ENCODE results near the gene ADA. TPM values are rescaled to one million over a fixed set of nuclear protein-coding genes. Genes with fewer than 3 reads are reported as not detected.
"Not testable (repeated sequence)": the region's sequence is repeated elsewhere in the genome, so short reads cannot be mapped to it uniquely, and the experiment has no call there.

ADA gene
- polyA plus RNA-seq, 1 donor from 2014 or later, result 0.56 TPM

DNA sequence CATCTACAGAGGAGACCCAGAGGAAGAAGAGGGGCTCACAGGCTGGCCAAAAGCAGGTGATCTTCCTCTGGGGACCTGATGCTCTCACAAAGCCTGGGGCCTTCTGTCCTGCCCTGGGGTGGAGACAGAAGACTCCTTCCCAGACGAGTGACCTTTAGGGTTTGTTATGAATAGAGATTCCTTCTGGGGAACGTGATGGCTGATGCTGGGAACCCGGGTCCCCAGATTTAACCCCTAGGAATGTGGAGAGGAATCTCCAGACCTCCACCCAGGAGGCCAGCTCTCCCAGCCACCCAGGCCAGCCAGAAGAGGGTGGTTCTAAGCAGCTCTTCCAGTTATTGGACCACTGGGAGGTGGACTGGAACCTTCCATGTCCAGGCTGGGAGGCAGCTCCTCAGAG, 46.9 kb upstream of the ADA start:
- Histone ChIP-seq H3F3A (ENCODE audit: insufficient read depth, low read length, poor library complexity, severe bottlenecking) (no peaks in the 10 kb centered on the region), H4K20me1 (ENCODE audit: insufficient read depth) (no peaks in the 10 kb centered on the region), H3K27me3 (ENCODE audit: insufficient read depth, low read depth, low read length) (no peaks in the 10 kb centered on the region), H3K27ac (ENCODE audit: low read length) (no peak overlapping the region), H3K79me2 (replicated peaks; ENCODE audit: insufficient read depth, low read length) (no peaks in the 10 kb centered on the region), H2AFZ (ENCODE audit: low read depth, low read length) (no peak overlapping the region), H3K9me2 (ENCODE audit: insufficient read depth, low read length) (no peaks in the 10 kb centered on the region), H3K4me3 (ENCODE audit: low read length) (no peak overlapping the region), H3K4me2 (ENCODE audit: low read length) (no peak overlapping the region), H3K9me3 (ENCODE audit: low read length) (no peaks in the 10 kb centered on the region), H3K9ac (ENCODE audit: low read length) (no peak overlapping the region), H3K36me3 (ENCODE audit: insufficient read depth, low read length) (no peaks in the 10 kb centered on the region)
- TF ChIP-seq SMC3 (conservative IDR thresholded peaks at IDR 0.05; ENCODE audit: poor library complexity) (no peak), TAF1 (IDR thresholded peaks at IDR 0.05; ENCODE audit: low read depth) (no peak)
- TF ChIP-seq, protein P1, sequence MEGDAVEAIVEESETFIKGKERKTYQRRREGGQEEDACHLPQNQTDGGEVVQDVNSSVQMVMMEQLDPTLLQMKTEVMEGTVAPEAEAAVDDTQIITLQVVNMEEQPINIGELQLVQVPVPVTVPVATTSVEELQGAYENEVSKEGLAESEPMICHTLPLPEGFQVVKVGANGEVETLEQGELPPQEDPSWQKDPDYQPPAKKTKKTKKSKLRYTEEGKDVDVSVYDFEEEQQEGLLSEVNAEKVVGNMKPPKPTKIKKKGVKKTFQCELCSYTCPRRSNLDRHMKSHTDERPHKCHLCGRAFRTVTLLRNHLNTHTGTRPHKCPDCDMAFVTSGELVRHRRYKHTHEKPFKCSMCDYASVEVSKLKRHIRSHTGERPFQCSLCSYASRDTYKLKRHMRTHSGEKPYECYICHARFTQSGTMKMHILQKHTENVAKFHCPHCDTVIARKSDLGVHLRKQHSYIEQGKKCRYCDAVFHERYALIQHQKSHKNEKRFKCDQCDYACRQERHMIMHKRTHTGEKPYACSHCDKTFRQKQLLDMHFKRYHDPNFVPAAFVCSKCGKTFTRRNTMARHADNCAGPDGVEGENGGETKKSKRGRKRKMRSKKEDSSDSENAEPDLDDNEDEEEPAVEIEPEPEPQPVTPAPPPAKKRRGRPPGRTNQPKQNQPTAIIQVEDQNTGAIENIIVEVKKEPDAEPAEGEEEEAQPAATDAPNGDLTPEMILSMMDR (IDR thresholded peaks at IDR 0.05; ENCODE audit: poor library complexity, severe bottlenecking), result no peak
- TF ChIP-seq, protein P2, sequence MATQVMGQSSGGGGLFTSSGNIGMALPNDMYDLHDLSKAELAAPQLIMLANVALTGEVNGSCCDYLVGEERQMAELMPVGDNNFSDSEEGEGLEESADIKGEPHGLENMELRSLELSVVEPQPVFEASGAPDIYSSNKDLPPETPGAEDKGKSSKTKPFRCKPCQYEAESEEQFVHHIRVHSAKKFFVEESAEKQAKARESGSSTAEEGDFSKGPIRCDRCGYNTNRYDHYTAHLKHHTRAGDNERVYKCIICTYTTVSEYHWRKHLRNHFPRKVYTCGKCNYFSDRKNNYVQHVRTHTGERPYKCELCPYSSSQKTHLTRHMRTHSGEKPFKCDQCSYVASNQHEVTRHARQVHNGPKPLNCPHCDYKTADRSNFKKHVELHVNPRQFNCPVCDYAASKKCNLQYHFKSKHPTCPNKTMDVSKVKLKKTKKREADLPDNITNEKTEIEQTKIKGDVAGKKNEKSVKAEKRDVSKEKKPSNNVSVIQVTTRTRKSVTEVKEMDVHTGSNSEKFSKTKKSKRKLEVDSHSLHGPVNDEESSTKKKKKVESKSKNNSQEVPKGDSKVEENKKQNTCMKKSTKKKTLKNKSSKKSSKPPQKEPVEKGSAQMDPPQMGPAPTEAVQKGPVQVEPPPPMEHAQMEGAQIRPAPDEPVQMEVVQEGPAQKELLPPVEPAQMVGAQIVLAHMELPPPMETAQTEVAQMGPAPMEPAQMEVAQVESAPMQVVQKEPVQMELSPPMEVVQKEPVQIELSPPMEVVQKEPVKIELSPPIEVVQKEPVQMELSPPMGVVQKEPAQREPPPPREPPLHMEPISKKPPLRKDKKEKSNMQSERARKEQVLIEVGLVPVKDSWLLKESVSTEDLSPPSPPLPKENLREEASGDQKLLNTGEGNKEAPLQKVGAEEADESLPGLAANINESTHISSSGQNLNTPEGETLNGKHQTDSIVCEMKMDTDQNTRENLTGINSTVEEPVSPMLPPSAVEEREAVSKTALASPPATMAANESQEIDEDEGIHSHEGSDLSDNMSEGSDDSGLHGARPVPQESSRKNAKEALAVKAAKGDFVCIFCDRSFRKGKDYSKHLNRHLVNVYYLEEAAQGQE (IDR thresholded peaks at IDR 0.05; ENCODE audit: borderline replicate concordance), result no peak

DNA sequence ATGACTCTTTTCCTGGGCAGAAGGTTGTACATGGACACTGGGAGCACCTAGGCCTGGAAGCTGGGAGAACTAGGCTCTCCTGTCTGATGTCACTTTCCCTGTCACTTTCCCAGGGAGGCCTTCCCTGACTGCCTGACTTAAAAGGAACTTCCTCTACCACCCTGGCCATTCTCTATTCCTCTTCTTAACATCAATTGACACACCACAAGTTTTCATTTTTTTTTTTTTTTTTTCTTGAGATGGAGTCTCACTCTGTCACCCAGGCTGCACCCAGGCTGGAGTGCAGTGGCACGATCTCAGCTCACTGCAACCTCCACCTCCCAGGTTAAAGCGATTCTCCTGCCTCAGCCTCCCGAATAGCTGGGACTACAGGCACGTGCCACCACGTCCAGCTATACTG, 45.5 kb upstream of the ADA start:
- not testable (repeated sequence) for H3K9ac ChIP-seq (ENCODE audit: low read length); H3K4me3 ChIP-seq (ENCODE audit: low read length); H2AFZ ChIP-seq (ENCODE audit: low read depth, low read length); H3F3A ChIP-seq (ENCODE audit: insufficient read depth, low read length, poor library complexity, severe bottlenecking); H3K27me3 ChIP-seq (ENCODE audit: insufficient read depth, low read depth, low read length); H3K9me2 ChIP-seq (ENCODE audit: insufficient read depth, low read length); H3K27ac ChIP-seq (ENCODE audit: low read length); H4K20me1 ChIP-seq (ENCODE audit: insufficient read depth); H3K79me2 ChIP-seq (replicated peaks; ENCODE audit: insufficient read depth, low read length); H3K4me2 ChIP-seq (ENCODE audit: low read length); H3K36me3 ChIP-seq (ENCODE audit: insufficient read depth, low read length); H3K9me3 ChIP-seq (ENCODE audit: low read length)

DNA sequence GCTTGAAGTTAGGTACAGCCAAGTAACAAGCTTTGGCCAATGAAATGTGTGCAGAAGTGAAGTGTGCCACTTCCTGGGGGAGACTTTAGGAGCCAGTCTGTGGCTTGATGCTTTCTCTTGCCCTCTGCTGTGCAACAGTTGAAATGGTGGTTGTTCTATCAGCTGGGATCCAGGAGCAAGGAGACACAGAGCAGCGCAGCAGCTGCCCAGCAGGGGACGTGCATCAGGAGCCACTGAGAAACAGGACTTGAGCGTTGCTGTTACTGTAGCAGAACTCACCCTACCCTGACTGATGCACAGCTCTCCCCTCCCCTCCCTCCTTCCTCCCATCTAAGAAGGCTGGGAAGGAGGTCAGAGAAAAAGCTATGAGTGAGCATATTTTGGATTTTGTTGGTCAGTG, 44.8 kb upstream of the ADA start:
- Histone ChIP-seq H3K4me3 (ENCODE audit: low read length) (no peak overlapping the region), H3K9me2 (ENCODE audit: insufficient read depth, low read length) (no peaks in the 10 kb centered on the region), H3K9me3 (ENCODE audit: low read length) (no peaks in the 10 kb centered on the region), H3F3A (ENCODE audit: insufficient read depth, low read length, poor library complexity, severe bottlenecking) (no peaks in the 10 kb centered on the region), H3K36me3 (ENCODE audit: insufficient read depth, low read length) (no peaks in the 10 kb centered on the region), H3K27ac (ENCODE audit: low read length) (no peak overlapping the region), H3K27me3 (ENCODE audit: insufficient read depth, low read depth, low read length) (no peaks in the 10 kb centered on the region), H3K4me2 (ENCODE audit: low read length) (no peak overlapping the region), H4K20me1 (ENCODE audit: insufficient read depth) (no peaks in the 10 kb centered on the region), H3K79me2 (replicated peaks; ENCODE audit: insufficient read depth, low read length) (no peaks in the 10 kb centered on the region), H2AFZ (ENCODE audit: low read depth, low read length) (no peak overlapping the region), H3K9ac (ENCODE audit: low read length) (no peak overlapping the region)
- TF ChIP-seq, protein P2 (IDR thresholded peaks at IDR 0.05; ENCODE audit: borderline replicate concordance), result no peak
- TF ChIP-seq EZH2 (IDR thresholded peaks at IDR 0.05; ENCODE audit: borderline replicate concordance, insufficient read depth, low read length, poor library complexity, severe bottlenecking), result no peak
- TF ChIP-seq, protein P1 (IDR thresholded peaks at IDR 0.05; ENCODE audit: poor library complexity, severe bottlenecking), result no peak
- TF ChIP-seq EP300 (conservative IDR thresholded peaks at IDR 0.05; ENCODE audit: poor library complexity, severe bottlenecking), result no peak
- TF ChIP-seq RAD21 (conservative IDR thresholded peaks at IDR 0.05), result no peak
- no peak for TF ChIP-seq POLR2AphosphoS5 (IDR thresholded peaks at IDR 0.05)

All from neural cell (in vitro differentiated cells).